Activated CD4-positive, alpha-beta T cell treated with anti-CD3 and anti-CD28 coated beads, Interleukin-2, amount 50 U/mL, for 24 hours (primary cell): ENCODE data around the gene PTPRB.

ENCODE experiments used
- DNase-seq, 2 donors: peaks; one replicate each; pipeline ENCODE4 v3.0.0-alpha.2; 2020; ENCODE audit warnings: low read depth in 1 of 2, low spot score in 1 of 2

Gene PTPRB

DNA sequence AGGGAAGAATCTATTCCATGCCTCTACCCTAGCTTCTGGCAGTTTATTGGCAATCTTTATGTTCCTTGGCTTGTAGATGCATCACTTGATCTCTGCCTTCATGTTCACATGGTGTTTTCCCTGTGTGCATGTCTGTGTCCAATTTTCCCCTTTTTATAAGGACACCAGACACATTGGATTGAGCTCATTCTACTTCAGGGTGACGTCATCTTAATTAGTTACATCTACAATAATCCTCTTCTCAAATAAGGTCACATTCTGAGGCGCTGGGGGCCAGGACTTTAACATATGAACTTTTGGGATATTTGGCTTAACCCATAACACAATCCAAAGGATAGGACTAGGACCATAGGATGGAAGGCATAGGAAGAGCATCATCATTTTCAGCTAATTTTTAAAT lies 169.8 kb downstream of the PTPRB start:
- no peak for DNase-seq

DNA sequence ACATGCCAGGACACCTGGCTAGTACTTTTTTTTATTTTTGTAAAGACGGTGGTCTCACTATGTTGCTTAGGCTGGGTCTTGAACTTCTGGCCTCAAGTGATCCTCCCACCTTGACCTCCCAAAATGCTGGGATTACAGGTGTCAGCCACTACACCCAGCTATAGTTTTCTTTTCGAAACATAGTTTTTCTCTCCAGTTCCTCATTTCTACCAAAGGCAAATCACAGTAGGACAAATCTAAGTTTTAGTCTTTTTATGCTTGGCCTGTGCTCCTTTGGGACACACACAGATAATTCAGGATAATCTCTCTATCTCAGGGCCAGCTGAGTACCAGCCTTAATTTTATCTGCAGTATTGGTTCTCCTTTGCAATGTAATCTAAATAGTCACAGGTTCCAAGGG lies 170.5 kb downstream of the PTPRB start:
- no peak for DNase-seq
